ENCODE data around the gene SIRT6.

GRCh38 chr19:4154571-4155312 lies 27.6 kb downstream of the SIRT6 start:
- TF ChIP-seq CTCF (IDR thresholded peaks at IDR 0.05) (no peak), POLR2A (IDR thresholded peaks at IDR 0.05; ENCODE audit: low read depth) (no peak), EP300 (IDR thresholded peaks at IDR 0.05) (no peak), POLR2AphosphoS5 (IDR thresholded peaks at IDR 0.05) (no peak)

Data from esophagus muscularis mucosa (tissue), 4 donors.